GM19395 (cell line): ENCODE measurements around the gene ZNF92.
"Not testable (repeated sequence)": the region's sequence is repeated elsewhere in the genome, so short reads cannot be mapped to it uniquely, and the experiment has no call there.

Experiments used
- ATAC-seq: cut with Tn5 transposase; IDR thresholded peaks from one replicate; pipeline ENCODE4 v1.9.1; 2021; ENCODE audit warnings: mild to moderate bottlenecking, moderate library complexity; ENCODE audit not compliant: unreplicated experiment

ZNF92 gene

GRCh38 chr7:65422670-65423069 lies 49.0 kb downstream of the ZNF92 start:
- no peak for ATAC-seq

DNA sequence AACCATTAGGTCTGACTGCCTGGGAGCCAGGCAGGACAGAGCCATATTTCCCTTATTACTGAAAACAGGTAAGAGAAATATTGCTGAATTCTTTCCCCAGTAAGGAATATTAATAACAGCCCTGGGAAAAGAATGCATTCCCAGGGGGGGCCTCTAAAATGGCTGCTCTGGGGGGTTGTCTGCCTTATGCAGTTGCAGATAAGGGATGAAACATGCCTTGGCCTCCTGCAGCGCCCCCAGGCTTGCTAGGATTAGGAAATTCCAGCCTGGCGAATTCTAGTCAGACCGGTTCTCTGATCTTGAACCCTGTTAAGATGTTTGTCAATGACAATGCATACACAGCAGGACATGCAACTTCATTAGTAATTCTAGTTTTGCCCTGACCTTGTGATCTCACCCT lies 49.6 kb downstream of the ZNF92 start:
- not testable (repeated sequence) for ATAC-seq

DNA sequence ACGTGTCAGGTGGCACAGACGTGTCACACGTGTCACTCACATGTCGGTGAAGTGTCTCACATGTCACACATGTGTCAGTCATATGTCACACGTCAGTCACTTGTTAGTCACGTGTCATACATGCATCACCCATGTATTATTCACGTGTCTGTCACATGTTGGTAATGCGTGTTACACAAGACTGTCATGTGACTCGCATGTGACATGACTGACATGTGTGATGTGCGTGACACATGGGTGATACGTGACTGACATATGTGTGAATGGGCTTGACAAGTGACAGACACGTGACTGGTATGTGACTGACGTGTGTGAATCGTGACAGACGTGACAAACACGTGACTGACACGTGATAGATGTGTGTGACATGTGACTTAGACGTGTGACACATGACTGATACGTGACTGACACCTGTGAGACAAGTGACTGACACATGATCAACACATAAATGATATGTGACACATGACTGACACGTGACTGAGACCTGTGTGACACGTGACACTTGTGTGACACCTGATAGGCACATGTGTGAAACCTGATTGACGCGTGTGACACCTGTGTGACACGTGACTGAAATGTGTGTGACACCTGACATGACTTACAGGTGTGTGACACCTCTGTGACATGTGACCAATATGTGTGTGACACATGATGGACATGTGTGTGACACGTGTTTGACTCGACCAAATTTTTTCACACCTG lies 56.1 kb downstream of the ZNF92 start:
- ATAC-seq = no peak

DNA sequence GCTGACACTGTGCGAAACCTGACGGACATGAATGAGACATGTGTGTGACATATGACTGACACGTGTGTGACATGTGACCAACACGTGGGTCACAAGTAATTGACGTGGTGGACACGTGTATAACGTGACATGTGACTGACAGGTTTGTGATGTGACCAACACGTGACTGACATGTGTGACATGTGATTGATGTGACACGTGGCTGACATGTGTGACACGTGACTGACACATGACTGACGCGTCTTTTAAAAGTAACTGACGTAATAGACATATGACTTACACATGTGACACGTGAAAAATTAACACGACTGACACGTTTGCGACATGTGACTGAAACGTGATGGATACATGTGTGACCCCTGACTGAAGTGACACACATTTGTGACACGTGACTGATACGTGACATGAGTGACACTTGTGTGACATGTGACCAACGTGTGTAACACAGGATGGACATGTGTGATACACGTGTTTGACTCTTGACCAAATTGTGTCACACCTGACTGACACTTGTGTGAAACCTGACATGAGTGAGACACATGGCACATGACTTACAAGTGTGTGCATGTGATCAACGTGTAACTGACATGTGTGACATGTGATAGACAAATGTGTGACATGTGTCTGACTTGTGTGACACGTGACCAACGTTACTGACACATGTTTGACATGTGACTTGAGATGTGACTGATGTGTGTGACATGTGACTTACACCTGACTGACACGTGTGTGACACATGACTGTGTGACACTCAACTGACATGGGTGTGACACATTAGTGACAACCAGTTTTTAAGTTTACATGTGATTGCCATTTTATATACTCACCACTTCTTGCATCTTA lies 56.9 kb downstream of the ZNF92 start:
- no peak for ATAC-seq

GRCh38 chr7:65434307-65434706 lies 60.7 kb downstream of the ZNF92 start:
- no peak for ATAC-seq

DNA sequence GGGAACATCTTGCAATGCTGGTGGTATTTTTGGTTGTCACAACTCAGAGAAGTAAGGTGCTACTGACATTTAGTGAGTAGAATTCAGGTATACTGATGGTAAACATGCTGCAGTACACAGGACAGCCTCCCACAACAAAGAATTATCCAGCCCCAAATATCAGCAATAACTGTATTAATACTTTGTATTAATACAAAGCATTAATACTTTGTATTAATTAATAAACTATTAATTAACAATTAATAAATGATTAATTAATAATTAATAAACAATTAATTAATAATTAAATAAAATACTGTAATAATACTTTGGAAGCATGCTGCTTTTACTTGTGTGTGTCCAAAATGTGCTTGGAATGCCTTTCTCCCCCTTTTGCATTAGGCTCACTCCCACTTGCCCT lies 62.5 kb downstream of the ZNF92 start:
- no peak for ATAC-seq

DNA sequence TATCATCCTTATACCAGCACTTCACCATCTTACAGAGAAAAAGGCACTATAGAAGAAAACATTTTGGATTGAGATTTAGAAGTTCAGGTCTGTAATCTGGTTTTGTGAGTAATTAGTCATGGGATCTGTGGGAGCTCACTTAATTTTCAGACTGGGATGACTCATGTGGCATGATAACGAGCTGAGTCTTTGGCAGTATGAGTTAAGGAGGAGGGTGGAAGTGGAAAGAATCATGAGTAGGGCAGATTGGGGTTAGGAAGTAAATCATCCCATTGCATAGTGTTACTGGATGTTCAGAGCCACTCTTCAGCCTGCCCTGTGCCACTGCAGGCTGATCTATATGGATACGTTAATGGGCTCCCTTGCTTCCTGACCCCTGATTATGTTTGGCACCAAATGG lies 64.9 kb downstream of the ZNF92 start:
- no peak for ATAC-seq

DNA sequence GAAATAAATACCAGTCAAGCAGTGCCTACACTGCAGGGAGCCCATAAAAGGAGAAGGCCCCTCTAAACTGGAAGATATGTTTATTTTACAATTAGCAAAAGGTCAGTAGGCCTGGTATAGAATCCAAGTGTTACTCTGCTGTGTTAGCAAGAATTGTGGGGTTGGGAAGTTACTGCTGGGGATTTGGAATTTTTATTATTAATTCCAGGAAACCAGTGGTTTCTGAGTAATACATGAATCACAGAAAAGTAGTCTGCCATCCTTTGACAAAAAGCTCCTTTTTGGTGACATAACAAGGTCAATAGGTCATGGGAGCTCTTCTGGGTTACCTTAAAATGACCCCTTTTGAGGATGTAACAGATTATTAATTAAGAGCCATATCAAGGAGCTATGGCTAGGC lies 67.4 kb downstream of the ZNF92 start:
- ATAC-seq = no peak

DNA sequence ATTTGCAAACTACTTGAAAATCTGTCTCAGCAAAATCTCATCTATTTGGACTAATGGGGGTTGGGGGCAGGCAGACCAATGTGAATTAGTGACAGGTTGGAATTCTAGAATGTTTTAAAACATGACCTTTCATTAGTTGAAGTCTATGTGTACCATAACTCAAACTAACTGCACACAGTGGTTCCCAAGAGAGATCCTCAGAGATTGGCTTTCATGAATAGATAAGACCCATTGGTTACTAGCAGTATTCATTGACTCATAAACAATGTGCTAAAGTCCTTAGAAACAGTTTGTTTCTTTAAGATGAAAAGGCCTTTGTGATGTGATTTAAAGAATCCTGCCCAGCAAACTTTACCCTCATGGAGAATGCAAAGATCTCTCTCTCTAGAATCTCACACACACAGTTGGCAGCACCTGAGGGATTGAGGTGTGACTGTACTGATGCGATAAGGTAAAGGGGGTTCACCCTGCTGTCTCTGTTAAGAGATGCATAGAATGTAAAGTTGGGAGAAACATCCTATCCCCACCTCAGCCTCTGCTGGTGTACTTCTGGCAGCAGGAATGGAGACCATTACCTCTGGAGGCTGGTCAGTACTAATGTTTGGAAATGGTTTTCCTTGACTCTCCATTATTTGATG lies 70.7 kb downstream of the ZNF92 start:
- ATAC-seq = no peak

GRCh38 chr7:65444899-65445823 lies 71.5 kb downstream of the ZNF92 start:
- no peak for ATAC-seq

- not testable (repeated sequence) for ATAC-seq
Measured at GRCh38 chr7:65447041-65447440, 73.4 kb downstream of the ZNF92 start.

GRCh38 chr7:65448816-65449504 lies 75.3 kb downstream of the ZNF92 start:
- no peak for ATAC-seq

GRCh38 chr7:65449505-65449852 lies 75.8 kb downstream of the ZNF92 start:
- ATAC-seq = no peak
